ENCODE data around the gene LIF. TPM values are rescaled to one million over a fixed set of nuclear protein-coding genes. Genes with fewer than 3 reads are reported as not detected.
"Not testable (repeated sequence)": the region's sequence is repeated elsewhere in the genome, so short reads cannot be mapped to it uniquely, and the experiment has no call there.

The LIF gene
- total RNA-seq, 1 donor: 4.2 TPM

- H3K4me3 ChIP-seq (ENCODE audit: low read length): no peak overlapping the region
- H3K9me3 ChIP-seq (ENCODE audit: low read depth, low read length): no peaks in the 10 kb centered on the region
- H3K27me3 ChIP-seq (ENCODE audit: insufficient read depth, low read length): no peaks in the 10 kb centered on the region
- peaks cover 30% of the 10 kb centered on the region for H3K4me1 ChIP-seq (ENCODE audit: insufficient read depth, low read length)
These were observed 26.8 kb downstream of the LIF start for GRCh38 chr22:30219668-30220278.

DNA sequence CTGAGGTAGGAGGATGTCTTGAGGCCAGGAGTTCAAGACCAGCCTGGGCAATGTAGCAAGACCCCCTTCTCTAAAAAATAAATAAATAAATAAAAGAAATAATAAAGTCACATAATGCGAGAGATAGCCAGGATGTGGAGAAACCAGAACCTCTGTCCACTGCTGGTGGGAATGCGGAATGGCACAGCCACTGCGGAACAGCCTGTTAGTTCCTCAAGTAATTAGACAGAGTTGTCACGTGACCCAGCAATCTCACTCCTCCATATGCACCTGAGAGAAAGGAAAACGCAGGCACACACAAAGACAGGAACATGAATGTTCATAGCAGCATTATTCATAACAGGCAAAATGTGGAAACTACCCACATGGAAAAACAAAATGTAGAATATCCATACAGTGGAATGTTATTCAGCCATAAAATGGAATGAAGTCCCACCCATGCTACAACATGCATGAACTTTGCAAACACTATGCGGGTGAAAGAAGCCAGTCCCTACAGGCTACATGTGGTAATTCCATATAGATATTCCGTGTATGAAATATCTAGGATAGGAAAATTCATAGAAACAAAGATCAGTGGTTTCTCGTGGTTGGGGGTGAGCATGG is 27.4 kb downstream of the LIF start:
- no peak overlapping the region for H3K4me3 ChIP-seq (ENCODE audit: low read length)
- no peaks in the 10 kb centered on the region for H3K9me3 ChIP-seq (ENCODE audit: low read depth, low read length)
- H3K4me1 ChIP-seq (ENCODE audit: insufficient read depth, low read length): peaks cover 33% of the 10 kb centered on the region
- H3K27me3 ChIP-seq (ENCODE audit: insufficient read depth, low read length): no peaks in the 10 kb centered on the region

DNA sequence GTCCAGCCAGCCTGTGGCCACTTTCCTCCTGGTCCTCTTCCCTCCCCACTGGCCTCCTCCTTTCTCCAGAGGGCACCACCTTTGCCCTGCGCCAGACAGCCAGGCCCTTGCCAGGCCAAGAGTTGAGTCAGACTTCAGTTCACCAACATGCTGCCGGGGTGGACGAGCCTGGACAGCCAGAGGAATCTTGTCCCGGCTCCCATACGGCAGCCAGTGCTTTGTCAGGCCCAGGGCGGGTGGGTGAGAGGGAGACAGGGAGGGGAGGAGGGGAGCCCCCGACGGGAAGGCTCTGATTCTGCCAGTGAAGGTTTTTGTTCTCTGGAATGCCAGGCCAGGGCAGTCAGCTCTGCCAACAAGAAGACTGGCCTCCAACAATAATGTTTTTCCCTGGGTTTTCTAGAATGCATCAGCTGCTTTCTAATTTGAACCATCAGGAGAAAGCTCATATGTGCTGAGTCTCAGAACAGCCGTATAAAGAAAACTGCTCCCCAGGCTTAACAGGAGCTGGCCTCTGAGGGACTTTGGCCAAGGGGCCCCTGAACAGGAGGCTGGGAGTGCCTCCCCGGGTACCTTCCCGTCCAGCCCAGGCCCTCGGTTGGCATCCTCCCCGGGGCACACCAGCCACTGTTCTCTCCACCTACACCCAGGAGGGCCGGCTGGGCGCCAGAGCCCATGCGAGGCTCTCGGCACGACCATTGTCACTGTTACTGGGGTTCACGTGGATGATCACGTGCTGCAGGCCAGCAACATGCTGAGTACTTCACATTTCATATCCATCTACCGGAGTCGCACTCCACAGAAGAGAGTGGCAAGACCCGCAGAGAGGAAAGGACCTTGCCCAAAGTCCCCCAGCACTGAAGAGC is 28.6 kb downstream of the LIF start:
- H3K4me1 ChIP-seq (ENCODE audit: insufficient read depth, low read length): peaks cover 38% of the 10 kb centered on the region
- H3K9me3 ChIP-seq (ENCODE audit: low read depth, low read length): no peaks in the 10 kb centered on the region
- H3K27me3 ChIP-seq (ENCODE audit: insufficient read depth, low read length): no peaks in the 10 kb centered on the region
- H3K4me3 ChIP-seq (ENCODE audit: low read length): no peak overlapping the region

DNA sequence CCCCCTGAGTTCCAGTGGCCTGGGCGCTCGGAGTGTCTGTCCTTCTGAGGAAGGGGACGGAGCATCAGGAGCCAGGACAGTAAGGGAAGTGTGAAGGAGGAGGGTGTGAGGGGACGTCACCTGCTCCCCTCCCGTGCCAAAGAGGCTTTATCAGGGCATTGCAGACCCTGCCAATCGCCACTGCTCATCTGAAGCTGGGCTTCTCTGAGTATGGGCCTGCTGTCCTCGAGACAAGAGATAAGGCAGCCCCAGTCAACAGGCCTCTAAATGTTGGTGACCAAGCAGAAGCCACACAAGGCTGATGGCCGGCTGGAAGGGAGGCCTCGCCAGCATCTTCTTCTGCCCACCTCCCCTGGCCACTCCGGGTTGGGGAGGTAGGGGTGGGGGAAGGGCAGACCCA is 29.8 kb downstream of the LIF start:
- H3K4me3 ChIP-seq (ENCODE audit: low read length): no peak overlapping the region
- H3K9me3 ChIP-seq (ENCODE audit: low read depth, low read length): no peaks in the 10 kb centered on the region
- H3K27me3 ChIP-seq (ENCODE audit: insufficient read depth, low read length): no peaks in the 10 kb centered on the region
- peaks cover 47% of the 10 kb centered on the region for H3K4me1 ChIP-seq (ENCODE audit: insufficient read depth, low read length)

DNA sequence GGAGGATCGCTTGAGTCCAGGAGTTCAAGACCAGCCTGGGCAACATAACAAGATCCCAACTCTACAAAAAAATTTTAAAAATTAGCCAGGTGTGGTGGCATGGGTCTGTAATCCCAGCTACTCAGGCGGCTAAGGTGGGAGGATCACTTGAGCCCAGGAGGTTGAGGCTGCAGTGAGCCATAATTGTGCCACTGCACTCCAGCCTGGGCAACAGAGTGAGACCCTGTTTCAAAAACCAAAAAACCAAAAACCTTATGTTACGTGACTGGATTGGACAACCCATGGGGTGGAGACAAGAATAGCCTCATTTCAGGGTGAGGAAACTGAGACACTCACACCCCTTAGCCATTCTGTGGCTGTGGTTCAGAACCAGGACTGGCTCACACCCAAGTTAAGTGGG is 30.3 kb downstream of the LIF start:
- H3K27me3 ChIP-seq (ENCODE audit: insufficient read depth, low read length); H3K9me3 ChIP-seq (ENCODE audit: low read depth, low read length); H3K4me3 ChIP-seq (ENCODE audit: low read length): not testable (repeated sequence)
- peaks cover 45% of the 10 kb centered on the region for H3K4me1 ChIP-seq (ENCODE audit: insufficient read depth, low read length)

DNA sequence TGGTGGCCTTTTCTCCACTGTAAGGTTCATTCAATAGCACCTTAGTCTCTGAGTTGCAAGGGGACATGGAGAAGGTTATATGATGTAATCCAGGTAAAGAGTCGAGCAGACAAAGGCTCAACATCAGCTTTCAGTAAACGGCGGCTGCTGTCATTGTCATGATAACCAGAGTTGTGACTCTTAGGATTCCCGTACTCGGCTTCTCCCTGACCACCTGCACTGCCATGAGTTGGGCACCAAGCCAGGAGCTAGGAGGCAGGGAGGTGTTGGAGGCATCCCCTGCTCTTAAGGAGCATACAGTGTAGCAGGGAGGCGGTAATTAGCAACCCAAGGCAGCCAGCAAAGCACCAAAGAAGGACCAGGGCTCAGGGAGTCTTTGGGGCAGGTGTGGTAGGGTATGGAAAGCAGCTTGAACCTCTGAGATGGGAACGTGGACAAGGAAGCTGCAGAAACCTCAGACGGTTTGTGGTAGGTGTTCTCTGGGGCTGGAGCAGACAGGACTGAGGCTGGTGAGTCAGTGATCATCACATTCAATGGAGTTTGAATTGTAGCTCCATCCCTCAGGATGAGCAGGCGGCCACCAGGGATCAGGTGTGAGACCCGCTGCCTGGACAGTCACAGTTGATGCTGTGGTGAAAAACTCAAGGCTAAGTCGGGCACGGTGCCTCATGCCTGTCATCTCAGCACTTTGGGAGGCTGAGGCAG is 31.7 kb downstream of the LIF start:
- Histone ChIP-seq H3K4me3 (ENCODE audit: low read length) (no peak overlapping the region), H3K27me3 (ENCODE audit: insufficient read depth, low read length) (no peaks in the 10 kb centered on the region), H3K4me1 (ENCODE audit: insufficient read depth, low read length) (peaks cover 30% of the 10 kb centered on the region), H3K9me3 (ENCODE audit: low read depth, low read length) (no peaks in the 10 kb centered on the region)

- Histone ChIP-seq H3K27me3 (ENCODE audit: insufficient read depth, low read length) (no peaks in the 10 kb centered on the region), H3K9me3 (ENCODE audit: low read depth, low read length) (no peaks in the 10 kb centered on the region), H3K4me1 (ENCODE audit: insufficient read depth, low read length) (peaks cover 29% of the 10 kb centered on the region), H3K4me3 (ENCODE audit: low read length) (no peak overlapping the region)
These were observed 33.5 kb downstream of the LIF start for GRCh38 chr22:30212996-30213441.

DNA sequence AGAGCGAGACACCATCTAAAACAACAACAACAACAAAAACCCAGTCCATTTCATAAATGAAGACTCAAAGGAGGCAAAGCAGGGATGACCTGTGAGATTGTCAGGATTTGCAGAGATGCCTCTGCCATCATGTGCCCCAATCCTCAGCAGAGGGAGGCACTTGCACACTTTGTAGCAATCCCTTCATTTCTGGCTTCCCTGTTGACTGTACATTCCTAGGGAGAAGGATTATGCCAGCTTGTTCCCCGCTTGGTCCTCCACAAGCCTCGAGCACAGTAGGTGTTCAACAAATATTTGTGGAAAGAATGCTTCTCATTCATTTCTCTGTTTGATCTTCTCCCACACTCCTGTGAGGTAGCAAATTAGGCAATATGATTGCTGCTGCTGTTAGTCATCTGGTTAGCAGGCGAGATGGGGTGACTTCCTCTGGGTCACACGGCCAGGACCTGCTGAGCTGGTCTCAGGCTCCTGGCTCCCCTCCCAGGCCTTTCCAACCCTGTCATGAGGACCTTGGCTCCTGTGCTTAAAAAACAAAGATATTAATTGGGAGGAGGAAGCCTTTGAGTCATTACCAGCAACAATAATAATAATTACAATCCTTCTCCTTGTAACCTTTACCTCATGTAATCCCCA is 34.1 kb downstream of the LIF start:
- H3K9me3 ChIP-seq (ENCODE audit: low read depth, low read length): no peaks in the 10 kb centered on the region
- no peaks in the 10 kb centered on the region for H3K27me3 ChIP-seq (ENCODE audit: insufficient read depth, low read length)
- no peak overlapping the region for H3K4me3 ChIP-seq (ENCODE audit: low read length)
- peaks cover 29% of the 10 kb centered on the region for H3K4me1 ChIP-seq (ENCODE audit: insufficient read depth, low read length)

- no peaks in the 10 kb centered on the region for H3K9me3 ChIP-seq (ENCODE audit: low read depth, low read length)
- no peaks in the 10 kb centered on the region for H3K27me3 ChIP-seq (ENCODE audit: insufficient read depth, low read length)
- peaks cover 29% of the 10 kb centered on the region for H3K4me1 ChIP-seq (ENCODE audit: insufficient read depth, low read length)
- H3K4me3 ChIP-seq (ENCODE audit: low read length): no peak overlapping the region
These were observed 35.3 kb downstream of the LIF start for GRCh38 chr22:30211124-30211820.

DNA sequence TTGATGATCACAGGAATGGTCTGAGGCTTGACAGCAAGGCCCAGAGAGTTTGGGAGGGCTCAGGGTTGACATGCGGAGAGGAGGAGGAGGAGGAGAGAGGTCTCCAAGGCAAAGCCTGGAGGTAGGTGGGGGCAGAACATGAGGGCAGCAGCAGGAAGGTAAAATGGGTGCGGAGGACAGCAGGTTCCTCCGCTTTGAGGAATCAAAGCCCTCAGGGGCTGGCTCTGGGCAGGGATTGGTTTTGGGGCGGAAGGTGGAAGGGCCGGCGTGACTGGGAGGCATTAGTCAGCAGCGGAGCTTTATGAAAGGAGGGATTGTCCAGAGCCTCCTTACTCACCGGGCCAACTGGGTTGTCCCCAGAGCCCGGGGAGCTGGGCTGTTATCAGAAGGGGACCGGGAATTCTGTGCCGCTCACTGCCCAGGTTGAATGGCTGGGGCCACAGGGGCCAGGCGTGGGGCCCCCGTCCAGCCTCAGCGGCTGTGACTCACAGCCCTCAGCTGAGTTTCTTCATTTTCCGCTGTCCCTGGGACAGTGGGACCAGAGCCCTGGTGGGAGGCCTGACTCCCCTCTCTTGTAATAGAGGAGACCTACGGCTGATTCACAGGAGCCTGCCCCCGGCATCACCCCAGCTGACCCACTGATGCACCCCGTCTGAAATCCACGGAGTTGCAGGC is 36.2 kb downstream of the LIF start:
- Histone ChIP-seq H3K4me1 (ENCODE audit: insufficient read depth, low read length) (peaks cover 29% of the 10 kb centered on the region), H3K27me3 (ENCODE audit: insufficient read depth, low read length) (no peaks in the 10 kb centered on the region), H3K4me3 (ENCODE audit: low read length) (no peak overlapping the region), H3K9me3 (ENCODE audit: low read depth, low read length) (no peaks in the 10 kb centered on the region)

DNA sequence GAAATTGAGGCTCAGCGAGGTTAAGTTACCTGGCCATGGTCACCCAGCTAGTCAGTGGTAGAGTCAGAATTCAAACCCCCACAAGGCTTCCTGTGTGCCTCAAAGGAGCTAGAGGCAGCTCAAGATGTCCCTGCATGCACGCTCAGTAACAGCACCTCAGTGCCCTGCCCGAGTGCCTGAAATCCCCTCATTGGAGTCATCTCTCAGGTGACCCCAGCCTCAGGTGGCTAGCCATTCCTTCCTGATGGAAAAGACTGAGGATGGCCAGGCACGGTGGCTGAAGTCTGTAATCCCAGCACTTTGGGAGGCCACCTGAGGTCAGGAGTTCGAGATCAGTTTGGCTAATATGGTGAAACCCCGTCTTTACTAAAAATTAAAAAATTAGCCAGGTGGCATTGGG is 36.9 kb downstream of the LIF start:
- no peaks in the 10 kb centered on the region for H3K27me3 ChIP-seq (ENCODE audit: insufficient read depth, low read length)
- H3K4me1 ChIP-seq (ENCODE audit: insufficient read depth, low read length): peaks cover 29% of the 10 kb centered on the region
- H3K4me3 ChIP-seq (ENCODE audit: low read length): no peak overlapping the region
- no peaks in the 10 kb centered on the region for H3K9me3 ChIP-seq (ENCODE audit: low read depth, low read length)

- Histone ChIP-seq H3K9me3 (ENCODE audit: low read depth, low read length) (no peaks in the 10 kb centered on the region), H3K4me1 (ENCODE audit: insufficient read depth, low read length) (peaks cover 24% of the 10 kb centered on the region), H3K27me3 (ENCODE audit: insufficient read depth, low read length) (no peaks in the 10 kb centered on the region), H3K4me3 (ENCODE audit: low read length) (no peak overlapping the region)
These were observed 37.6 kb downstream of the LIF start for GRCh38 chr22:30208631-30209603.

- no peak overlapping the region for H3K4me3 ChIP-seq (ENCODE audit: low read length)
These were observed 39.6 kb downstream of the LIF start for GRCh38 chr22:30206944-30207343.

More at GRCh38 chr22:30206944-30207343, 39.6 kb downstream of the LIF start:
- Histone ChIP-seq H3K4me1 (ENCODE audit: insufficient read depth, low read length) (peaks cover 4% of the 10 kb centered on the region), H3K9me3 (ENCODE audit: low read depth, low read length) (no peaks in the 10 kb centered on the region), H3K27me3 (ENCODE audit: insufficient read depth, low read length) (no peaks in the 10 kb centered on the region)
